ENCODE data around the gene KRT16. TPM values are rescaled to one million over a fixed set of nuclear protein-coding genes. Genes with fewer than 3 reads are reported as not detected.

Gene KRT16
- total RNA-seq, 1 donor from 2014 or later, result 0.79 TPM

DNA sequence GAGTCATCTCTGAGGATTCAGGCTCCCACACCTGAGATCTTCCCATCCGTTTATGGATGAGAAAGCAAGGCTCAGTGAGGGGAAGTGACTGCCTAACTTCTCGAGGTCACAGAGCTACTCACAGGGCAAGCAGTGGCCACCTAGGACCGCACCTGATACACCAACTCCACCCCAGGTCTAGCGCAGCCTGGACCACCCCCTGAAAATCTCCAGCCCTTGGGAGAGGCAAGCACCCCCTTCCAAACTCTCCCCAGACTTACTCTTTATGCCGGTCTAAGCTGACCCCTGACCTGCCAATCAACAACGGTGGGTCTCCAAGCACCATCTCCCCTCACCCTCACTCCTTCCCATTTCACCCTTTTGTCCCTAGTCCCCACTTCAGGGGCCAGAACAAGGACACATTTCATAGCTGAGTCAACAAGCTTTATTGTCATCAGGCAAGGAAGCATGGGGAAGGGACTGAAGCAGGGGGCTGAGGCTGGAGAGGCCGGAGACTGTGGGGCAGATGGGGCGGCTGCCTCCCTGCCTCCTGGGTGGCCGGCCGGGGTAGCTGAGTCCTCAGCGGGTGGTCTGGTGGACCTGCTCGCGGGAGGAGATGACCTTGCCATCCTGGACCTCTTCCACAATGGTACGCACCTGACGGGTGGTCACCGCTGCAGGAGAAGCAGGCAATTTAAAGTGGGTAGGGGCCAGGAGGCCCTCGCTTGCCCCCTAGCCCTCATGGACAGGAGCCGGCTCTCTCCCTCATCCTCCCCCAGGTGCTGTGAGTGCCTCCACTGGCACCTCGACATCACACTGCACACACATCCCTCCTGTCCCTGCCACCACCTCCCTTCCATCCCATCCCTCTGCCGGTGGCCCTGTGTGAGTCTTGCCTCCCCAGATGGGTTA lies 6.7 kb upstream of the KRT16 start:
- no peak overlapping the region for H3K4me3 ChIP-seq (ENCODE audit: insufficient read depth, low read depth, low read length)
- FAIRE-seq (no peak), DNase-seq (ENCODE audit: low read depth) (no peak)
- no peaks in the 10 kb centered on the region for H3K27me3 ChIP-seq (ENCODE audit: insufficient read depth, low read length)
- no peaks in the 10 kb centered on the region for H3K9me3 Mint-ChIP-seq (ENCODE audit: unreplicated experiment)
- no peaks in the 10 kb centered on the region for H3K79me2 ChIP-seq (ENCODE audit: insufficient read depth, low read length)
- H2AFZ ChIP-seq (ENCODE audit: low read depth, low read length), result no peak overlapping the region
- H3K4me3 Mint-ChIP-seq (ENCODE audit: unreplicated experiment), result no peak overlapping the region
- H3K9ac ChIP-seq (ENCODE audit: low read length), result no peak overlapping the region
- peaks cover 12% of the 10 kb centered on the region for H3K4me1 Mint-ChIP-seq (ENCODE audit: low read depth, unreplicated experiment)
- no peaks in the 10 kb centered on the region for H3K9me3 ChIP-seq (ENCODE audit: insufficient read depth, low read depth, low read length)
- H3K36me3 Mint-ChIP-seq (ENCODE audit: low read depth, unreplicated experiment), result peaks cover 2% of the 10 kb centered on the region
- peak overlapping the region; percentile 41 for H3K27ac Mint-ChIP-seq (ENCODE audit: unreplicated experiment)
- no peaks in the 10 kb centered on the region for H3K4me1 ChIP-seq (ENCODE audit: insufficient read depth, low read length)
- no peak for TF ChIP-seq EZH2 (IDR thresholded peaks at IDR 0.05; ENCODE audit: insufficient read depth, low read length)
- TF ChIP-seq, protein P1, sequence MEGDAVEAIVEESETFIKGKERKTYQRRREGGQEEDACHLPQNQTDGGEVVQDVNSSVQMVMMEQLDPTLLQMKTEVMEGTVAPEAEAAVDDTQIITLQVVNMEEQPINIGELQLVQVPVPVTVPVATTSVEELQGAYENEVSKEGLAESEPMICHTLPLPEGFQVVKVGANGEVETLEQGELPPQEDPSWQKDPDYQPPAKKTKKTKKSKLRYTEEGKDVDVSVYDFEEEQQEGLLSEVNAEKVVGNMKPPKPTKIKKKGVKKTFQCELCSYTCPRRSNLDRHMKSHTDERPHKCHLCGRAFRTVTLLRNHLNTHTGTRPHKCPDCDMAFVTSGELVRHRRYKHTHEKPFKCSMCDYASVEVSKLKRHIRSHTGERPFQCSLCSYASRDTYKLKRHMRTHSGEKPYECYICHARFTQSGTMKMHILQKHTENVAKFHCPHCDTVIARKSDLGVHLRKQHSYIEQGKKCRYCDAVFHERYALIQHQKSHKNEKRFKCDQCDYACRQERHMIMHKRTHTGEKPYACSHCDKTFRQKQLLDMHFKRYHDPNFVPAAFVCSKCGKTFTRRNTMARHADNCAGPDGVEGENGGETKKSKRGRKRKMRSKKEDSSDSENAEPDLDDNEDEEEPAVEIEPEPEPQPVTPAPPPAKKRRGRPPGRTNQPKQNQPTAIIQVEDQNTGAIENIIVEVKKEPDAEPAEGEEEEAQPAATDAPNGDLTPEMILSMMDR (IDR thresholded peaks at IDR 0.05; ENCODE audit: insufficient read depth, low read depth, low read length), result no peak
- H3K4me2 ChIP-seq (ENCODE audit: low read length), result no peak overlapping the region
- no peaks in the 10 kb centered on the region for H4K20me1 ChIP-seq (ENCODE audit: insufficient read depth, low read length)
- H3K27me3 Mint-ChIP-seq (ENCODE audit: low read depth, unreplicated experiment), result peaks cover 23% of the 10 kb centered on the region
- no peaks in the 10 kb centered on the region for H3K36me3 ChIP-seq (ENCODE audit: insufficient read depth, low read length)
- H3K27ac ChIP-seq (ENCODE audit: low read depth, low read length), result no peak overlapping the region

- Mint-ChIP-seq H3K4me1 (ENCODE audit: low read depth, unreplicated experiment) (peaks cover 12% of the 10 kb centered on the region), H3K27me3 (ENCODE audit: low read depth, unreplicated experiment) (peaks cover 23% of the 10 kb centered on the region), H3K27ac (ENCODE audit: unreplicated experiment) (no peak overlapping the region), H3K4me3 (ENCODE audit: unreplicated experiment) (no peak overlapping the region), H3K9me3 (ENCODE audit: unreplicated experiment) (no peaks in the 10 kb centered on the region), H3K36me3 (ENCODE audit: low read depth, unreplicated experiment) (peaks cover 2% of the 10 kb centered on the region)
- no peaks in the 10 kb centered on the region for H3K9me3 ChIP-seq (ENCODE audit: insufficient read depth, low read depth, low read length)
- H4K20me1 ChIP-seq (ENCODE audit: insufficient read depth, low read length), result no peaks in the 10 kb centered on the region
- H3K9ac ChIP-seq (ENCODE audit: low read length), result no peak overlapping the region
- no peak overlapping the region for H3K27ac ChIP-seq (ENCODE audit: low read depth, low read length)
- no peak for DNase-seq (ENCODE audit: low read depth)
- FAIRE-seq, result no peak
- no peak overlapping the region for H3K4me2 ChIP-seq (ENCODE audit: low read length)
- H3K79me2 ChIP-seq (ENCODE audit: insufficient read depth, low read length), result no peaks in the 10 kb centered on the region
- H3K4me3 ChIP-seq (ENCODE audit: insufficient read depth, low read depth, low read length), result no peak overlapping the region
- TF ChIP-seq, protein P1 (IDR thresholded peaks at IDR 0.05; ENCODE audit: insufficient read depth, low read depth, low read length), result no peak
- TF ChIP-seq EZH2 (IDR thresholded peaks at IDR 0.05; ENCODE audit: insufficient read depth, low read length), result no peak
- H3K36me3 ChIP-seq (ENCODE audit: insufficient read depth, low read length), result no peaks in the 10 kb centered on the region
- no peaks in the 10 kb centered on the region for H3K27me3 ChIP-seq (ENCODE audit: insufficient read depth, low read length)
- no peaks in the 10 kb centered on the region for H3K4me1 ChIP-seq (ENCODE audit: insufficient read depth, low read length)
- H2AFZ ChIP-seq (ENCODE audit: low read depth, low read length), result no peak overlapping the region
Measured at GRCh38 chr17:41618341-41619035, 5.9 kb upstream of the KRT16 start.
